GM12878 (cell line): ENCODE measurements around the gene VCPKMT. TPM values are rescaled to one million over a fixed set of nuclear protein-coding genes. Genes with fewer than 3 reads are reported as not detected.

Experiments
- ATAC-seq: fragments of 200-7000 bp; cut with Tn5 transposase; 3 replicates; pipeline ENCODE4 v1.9.1; 2020; ENCODE audit warnings: mild to moderate bottlenecking, moderate library complexity
- BruUV-seq: library from RNA; stranded (reverse); fragments of 400-500 nt; replicated peaks from 2 replicates; lab custom pipeline; 2021; lab: Mats Ljungman, UMichigan
- CTCF ChIA-PET: fragments of 300-600 bp; sonication (Branson Sonifier 250); formaldehyde crosslinking; extraction: SDS; loops from one replicate; lab custom pipeline; 2021; ENCODE audit warnings: inconsistent platforms; lab: Yijun Ruan, JAX
- POLR2A ChIA-PET: fragments of 350-600 bp; formaldehyde crosslinking; extraction: SDS; loops from one replicate; lab custom pipeline; 2021; ENCODE audit warnings: inconsistent platforms; lab: Charles Lee
- RAD21 ChIA-PET: fragments of 300-600 bp; sonication (Branson Sonifier 250); formaldehyde crosslinking; loops from one replicate; lab custom pipeline; 2023; ENCODE audit warnings: antibody characterized with exemption; ENCODE audit not compliant: unreplicated experiment; lab: Charles Lee
- SMC1A ChIA-PET: fragments of 300-600 bp; sonication (Branson Sonifier 250); formaldehyde crosslinking; loops from one replicate; lab custom pipeline; 2023; ENCODE audit not compliant: unreplicated experiment, uncharacterized antibody; lab: Charles Lee
- DNase-seq: peaks from one replicate; pipeline ENCODE4 v3.0.0-alpha.2; 2011; ENCODE audit warnings: low read depth, low spot score
- FAIRE-seq: peaks from 3 replicates; lab custom pipeline; 2011; peaks lifted over from hg19 to GRCh38; lab: Jason Lieb, UNC
- H2AFZ ChIP-seq: 2 replicates; pipeline ENCODE4 v1.6.0; 2011; ENCODE audit warnings: low read depth, low read length, control low read depth; ENCODE audit not compliant: control insufficient read depth
- H3K27ac ChIP-seq: 2 replicates; pipeline ENCODE4 v1.5.1; 2011; ENCODE audit warnings: control low read depth; ENCODE audit not compliant: control insufficient read depth, insufficient read depth
- H3K27me3 ChIP-seq, 2 experiments: replicated peaks in 1 of 2; 2 replicates each; pipeline versions ENCODE4 v1.6.0 to v1.6.1; 2011; ENCODE audit warnings: low read length in 1 of 2; ENCODE audit not compliant: control insufficient read depth in 2 of 2, insufficient read depth in 2 of 2
- H3K36me3 ChIP-seq, 2 experiments: 2 replicates each; pipeline ENCODE4 v1.5.1; 2011; ENCODE audit warnings: low read length in 1 of 2; ENCODE audit not compliant: control insufficient read depth in 2 of 2, insufficient read depth in 2 of 2
- H3K4me1 ChIP-seq: 2 replicates; pipeline ENCODE4 v1.6.1; 2011; ENCODE audit warnings: mild to moderate bottlenecking, low read length, moderate library complexity, mixed read lengths; ENCODE audit not compliant: control insufficient read depth, insufficient read depth
- H3K4me2 ChIP-seq: 2 replicates; pipeline ENCODE4 v1.6.0; 2011; ENCODE audit warnings: control low read depth; ENCODE audit not compliant: control insufficient read depth, insufficient read depth
- H3K4me3 ChIP-seq: fragments of 200-600 bp; sonication (generic); 2 replicates; pipeline ENCODE4 v1.5.1; 2016
- H3K79me2 ChIP-seq: 2 replicates; pipeline ENCODE4 v1.6.0; 2011; ENCODE audit warnings: low read length; ENCODE audit not compliant: control insufficient read depth, insufficient read depth
- H3K9ac ChIP-seq: 2 replicates; pipeline ENCODE4 v1.8.0; 2011; ENCODE audit warnings: low read length, control low read depth, mixed read lengths; ENCODE audit not compliant: control insufficient read depth, insufficient read depth
- H3K9me3 ChIP-seq: replicated peaks from 3 replicates; pipeline ENCODE4 v1.5.1; 2011; ENCODE audit warnings: mild to moderate bottlenecking, low read length; ENCODE audit not compliant: control insufficient read depth, insufficient read depth
- H4K20me1 ChIP-seq: 2 replicates; pipeline ENCODE4 v1.6.0; 2011; ENCODE audit not compliant: control insufficient read depth, insufficient read depth
- BACH1 ChIP-seq: fragments of 450-650 bp; IDR thresholded peaks from 2 replicates; pipeline ENCODE4 v1.6.1; 2017; ENCODE audit warnings: mild to moderate bottlenecking, borderline replicate concordance
- CBFB ChIP-seq: IDR thresholded peaks from 2 replicates; pipeline ENCODE4 v1.6.1; 2016; ENCODE audit warnings: antibody characterized with exemption, low read depth
- DPF2 ChIP-seq: fragments of 450-650 bp; IDR thresholded peaks from 2 replicates; pipeline ENCODE4 v1.6.1; 2017; ENCODE audit warnings: mild to moderate bottlenecking
- MLLT1 ChIP-seq: fragments of 450-650 bp; IDR thresholded peaks from 2 replicates; pipeline ENCODE4 v1.6.1; 2016; ENCODE audit warnings: mild to moderate bottlenecking
- MTA2 ChIP-seq: fragments of 450-650 bp; IDR thresholded peaks from 2 replicates; pipeline ENCODE4 v1.6.1; 2016; ENCODE audit warnings: low read depth, mild to moderate bottlenecking, moderate library complexity
- NFIC ChIP-seq: IDR thresholded peaks from 2 replicates; pipeline ENCODE4 v1.6.1; 2012; ENCODE audit warnings: low read depth, mild to moderate bottlenecking, inconsistent platforms, low read length, moderate library complexity
- NR2C2 ChIP-seq: IDR thresholded peaks from 2 replicates; pipeline ENCODE4 v1.6.1; 2011; ENCODE audit warnings: borderline replicate concordance, low read depth; ENCODE audit not compliant: control insufficient read depth, insufficient read length
- POLR2AphosphoS2 ChIP-seq: IDR thresholded peaks from 2 replicates; pipeline ENCODE4 v1.6.1; 2011; ENCODE audit warnings: low read depth, mild to moderate bottlenecking, low read length, improper control_type of control experiment, moderate library complexity
- POLR2AphosphoS5 ChIP-seq: IDR thresholded peaks from 2 replicates; pipeline ENCODE4 v1.6.1; 2011; ENCODE audit warnings: mild to moderate bottlenecking, low read length, inconsistent platforms
- SMARCA5 ChIP-seq: fragments of 450-650 bp; IDR thresholded peaks from 2 replicates; pipeline ENCODE4 v1.6.1; 2017; ENCODE audit warnings: mild to moderate bottlenecking
- TAF1 ChIP-seq: IDR thresholded peaks from 2 replicates; pipeline ENCODE4 v1.6.1; 2011; ENCODE audit warnings: mild to moderate bottlenecking, low read depth, low read length, borderline replicate concordance
- USF1 ChIP-seq: IDR thresholded peaks from 2 replicates; pipeline ENCODE4 v1.6.1; 2011; ENCODE audit warnings: borderline replicate concordance, low read depth, mild to moderate bottlenecking, moderate library complexity, mixed read lengths, low read length; ENCODE audit not compliant: insufficient read depth; ENCODE audit errors: extremely low read length
- ZBTB11 ChIP-seq: fragments of 450-650 bp; formaldehyde crosslinking; IDR thresholded peaks from 2 replicates; pipeline ENCODE4 v1.5.0; 2022; ENCODE audit warnings: mild to moderate bottlenecking, missing genetic modification characterization
- ZNF384 ChIP-seq: IDR thresholded peaks from 2 replicates; pipeline ENCODE4 v1.6.1; 2012; ENCODE audit warnings: low read depth, mild to moderate bottlenecking, low read length, improper control_type of control experiment, borderline replicate concordance
- WGBS: methylation state at CpG from one replicate; pipeline ENCODE4 v1.1.6; 2016; ENCODE audit warnings: low lambda C conversion rate; ENCODE audit not compliant: insufficient replicate concordance, insufficient coverage; ENCODE audit errors: missing lambda C conversion rate; 5-methylcytosine and 5-hydroxymethylcytosine counted together
- in situ Hi-C: fragments of 300-500 bp; cut with MboI; formaldehyde crosslinking; loops from 9 replicates; pipeline ENCODE4 v1.14.3; 2018; ENCODE audit warnings: mixed read lengths
- intact Hi-C: fragments of 100-400 bp; cut with micrococcal nuclease; formaldehyde crosslinking; loops from one replicate; pipeline ENCODE4 v1.14.2; 2022; ENCODE audit not compliant: unreplicated experiment
- polyA plus RNA-seq, 11 experiments: library from polyadenylated mRNA; depleted of rRNA in 4 of 11; unstranded in 6 of 11; stranded (reverse) in 5 of 11; fragments of >200 nt; fragmentation: Nextera tagmentation in 4 of 11; fragmentation: Illumina TruSeq in 1 of 11; extraction: Ambion mirVana in 4 of 11; extraction: Trizol in 1 of 11; gene quantifications; 1 replicate in 1 of 11; 2 replicates in 10 of 11; pipeline versions ENCODE4 v1.2.1 to v1.2.3, GENCODE V29; 2011 to 2016; ENCODE audit warnings: inconsistent platforms in 2 of 11, missing spikeins in 2 of 11, low read depth in 1 of 11
- total RNA-seq, 4 experiments: library from RNA; depleted of rRNA in 3 of 4; stranded (reverse); fragments of >200 nt in 3 of 4; fragmentation: Illumina TruSeq in 1 of 4; extraction: Trizol in 1 of 4; gene quantifications; 2 replicates each; pipeline versions ENCODE4 v1.2.1 to v1.2.3, GENCODE V29; 2013 to 2021
- TF ChIP-seq, protein P1 (sequence below): IDR thresholded peaks from 2 replicates; pipeline ENCODE4 v1.6.1; 2011; ENCODE audit warnings: low read depth, mild to moderate bottlenecking, low read length, moderate library complexity, borderline replicate concordance; ENCODE audit errors: extremely low read depth
- TF ChIP-seq, protein P2 (sequence below): IDR thresholded peaks from 2 replicates; pipeline ENCODE4 v1.6.1; 2011; ENCODE audit warnings: borderline replicate concordance, low read depth, mild to moderate bottlenecking, moderate library complexity, low read length; ENCODE audit not compliant: insufficient read depth, poor library complexity, severe bottlenecking

The VCPKMT gene
- total and polyA plus RNA-seq, 10 of the 15 experiments (the other 5 are each of a cell fraction or from before 2014, with no cell fraction given): 8.5 to 18.4 (median 12.8) TPM

DNA sequence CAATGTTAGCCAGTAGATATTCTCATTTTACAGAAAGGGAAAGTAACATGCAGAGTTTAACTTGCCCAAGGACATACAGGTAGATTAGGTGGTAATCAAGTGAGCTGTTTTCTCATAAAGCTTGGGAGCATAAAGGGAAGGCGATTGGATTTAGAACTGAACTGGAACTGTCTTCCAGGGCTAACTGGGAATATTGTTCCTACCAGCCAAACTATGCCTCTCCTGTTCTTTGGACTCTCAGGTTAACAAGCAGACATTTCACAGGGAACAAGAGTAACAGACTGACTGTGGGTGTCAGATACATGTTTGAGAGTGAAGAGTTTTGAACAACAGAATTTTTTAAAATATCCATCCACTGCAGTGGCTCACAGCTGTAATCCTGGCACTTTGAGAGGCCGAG, 15.6 kb downstream of the VCPKMT start:
- H3K27ac ChIP-seq: no peak overlapping the region
- H4K20me1 ChIP-seq: no peaks in the 10 kb centered on the region
- H3K9ac ChIP-seq: no peak overlapping the region
- RAD21 ChIA-PET: interaction anchor here (0.8 to 3.4 kb wide), 9 partner anchors 39 to 639 kb away, joined by 3 to 11 read pairs (median 4); no protein-coding TSS in a partner anchor
- no peaks in the 10 kb centered on the region for H3K27me3 ChIP-seq
- peaks cover 8% of the 10 kb centered on the region for H3K4me1 ChIP-seq
- no peak overlapping the region for H3K4me2 ChIP-seq
- no peaks in the 10 kb centered on the region for H3K9me3 ChIP-seq
- POLR2A ChIA-PET: interaction anchor here (0.5 to 1.1 kb wide), 4 partner anchors 37 to 126 kb away, joined by 3 read pairs; no protein-coding TSS in a partner anchor
- no peak for FAIRE-seq
- no peak overlapping the region for H2AFZ ChIP-seq
- SMC1A ChIA-PET: interaction anchor here (0.7 to 6.3 kb wide), 11 partner anchors 10 to 499 kb away, joined by 3 to 68 read pairs (median 4); no protein-coding TSS in a partner anchor
- WGBS: 88% methylated on average over 2 of the region's 2 CpGs
- no peak for ATAC-seq
- no peak overlapping the region for H3K4me3 ChIP-seq
- H3K36me3 ChIP-seq: no peaks in the 10 kb centered on the region
- in situ Hi-C loops: no loop called here
- no peak for DNase-seq
- no peaks in the 10 kb centered on the region for H3K79me2 ChIP-seq
- intact Hi-C loops: loop anchor here (1.0 kb wide), 1 partner anchor 40 kb away; no protein-coding TSS in a partner anchor
- BruUV-seq: no TSS peak
- CTCF ChIA-PET: interaction anchor here (0.6 to 13.7 kb wide), 7 partner anchors 9 to 248 kb away, joined by 3 to 243 read pairs (median 4); partner anchors contain the start of gene NEMF
- TF ChIP-seq CBFB: no peak
- no peak for TF ChIP-seq USF1
- TF ChIP-seq DPF2: no peak
- TF ChIP-seq, protein P1, sequence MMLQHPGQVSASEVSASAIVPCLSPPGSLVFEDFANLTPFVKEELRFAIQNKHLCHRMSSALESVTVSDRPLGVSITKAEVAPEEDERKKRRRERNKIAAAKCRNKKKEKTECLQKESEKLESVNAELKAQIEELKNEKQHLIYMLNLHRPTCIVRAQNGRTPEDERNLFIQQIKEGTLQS: no peak
- TF ChIP-seq BACH1: no peak
- no peak for TF ChIP-seq SMARCA5
- no peak for TF ChIP-seq MLLT1
- TF ChIP-seq POLR2AphosphoS5: no peak
- TF ChIP-seq POLR2AphosphoS2: no peak
- TF ChIP-seq, protein P2, sequence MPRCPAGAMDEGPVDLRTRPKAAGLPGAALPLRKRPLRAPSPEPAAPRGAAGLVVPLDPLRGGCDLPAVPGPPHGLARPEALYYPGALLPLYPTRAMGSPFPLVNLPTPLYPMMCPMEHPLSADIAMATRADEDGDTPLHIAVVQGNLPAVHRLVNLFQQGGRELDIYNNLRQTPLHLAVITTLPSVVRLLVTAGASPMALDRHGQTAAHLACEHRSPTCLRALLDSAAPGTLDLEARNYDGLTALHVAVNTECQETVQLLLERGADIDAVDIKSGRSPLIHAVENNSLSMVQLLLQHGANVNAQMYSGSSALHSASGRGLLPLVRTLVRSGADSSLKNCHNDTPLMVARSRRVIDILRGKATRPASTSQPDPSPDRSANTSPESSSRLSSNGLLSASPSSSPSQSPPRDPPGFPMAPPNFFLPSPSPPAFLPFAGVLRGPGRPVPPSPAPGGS: no peak
- no peak for TF ChIP-seq TAF1
- TF ChIP-seq NFIC: no peak
- no peak for TF ChIP-seq ZNF384
- no peak for TF ChIP-seq ZBTB11
- no peak for TF ChIP-seq NR2C2
- no peak for TF ChIP-seq MTA2
